MG63 (cell line): ENCODE measurements around the gene AMIGO2. TPM values are rescaled to one million over a fixed set of nuclear protein-coding genes. Genes with fewer than 3 reads are reported as not detected.
A peak's percentile ranks its signal among the peaks of the same experiment; 100 is the strongest.
"Not testable (repeated sequence)": the region's sequence is repeated elsewhere in the genome, so short reads cannot be mapped to it uniquely, and the experiment has no call there.

Source experiments
- DNase-seq: peaks from one replicate; pipeline ENCODE4 v3.0.0-alpha.2; 2020
- H3K27me3 ChIP-seq: fragments of 250-450 bp; sonication (Bioruptor Pico); 2 replicates; pipeline ENCODE4 v1.5.1; 2020; ENCODE audit warnings: mild to moderate bottlenecking, moderate library complexity
- H3K36me3 ChIP-seq: fragments of 250-450 bp; sonication (Bioruptor Pico); 2 replicates; pipeline ENCODE4 v1.5.1; 2020; ENCODE audit warnings: mild to moderate bottlenecking, moderate library complexity
- H3K4me3 ChIP-seq: fragments of 250-450 bp; sonication (Bioruptor Pico); 2 replicates; pipeline ENCODE4 v1.5.1; 2020; ENCODE audit warnings: mild to moderate bottlenecking, moderate library complexity
- H3K9me3 ChIP-seq: fragments of 250-450 bp; sonication (Bioruptor Pico); 2 replicates; pipeline ENCODE4 v1.5.1; 2020; ENCODE audit warnings: mild to moderate bottlenecking, moderate library complexity
- total RNA-seq: library from RNA; depleted of rRNA; stranded (reverse); fragments of >200 nt; shearing (Covaris generic); gene quantifications from 2 replicates; pipeline ENCODE4 v1.2.3, GENCODE V29; 2014; ENCODE audit warnings: low replicate concordance; rRNA removed

The AMIGO2 gene, protein sequence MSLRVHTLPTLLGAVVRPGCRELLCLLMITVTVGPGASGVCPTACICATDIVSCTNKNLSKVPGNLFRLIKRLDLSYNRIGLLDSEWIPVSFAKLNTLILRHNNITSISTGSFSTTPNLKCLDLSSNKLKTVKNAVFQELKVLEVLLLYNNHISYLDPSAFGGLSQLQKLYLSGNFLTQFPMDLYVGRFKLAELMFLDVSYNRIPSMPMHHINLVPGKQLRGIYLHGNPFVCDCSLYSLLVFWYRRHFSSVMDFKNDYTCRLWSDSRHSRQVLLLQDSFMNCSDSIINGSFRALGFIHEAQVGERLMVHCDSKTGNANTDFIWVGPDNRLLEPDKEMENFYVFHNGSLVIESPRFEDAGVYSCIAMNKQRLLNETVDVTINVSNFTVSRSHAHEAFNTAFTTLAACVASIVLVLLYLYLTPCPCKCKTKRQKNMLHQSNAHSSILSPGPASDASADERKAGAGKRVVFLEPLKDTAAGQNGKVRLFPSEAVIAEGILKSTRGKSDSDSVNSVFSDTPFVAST
- 6.3 and 10.5 TPM in 2 replicates for total RNA-seq

GRCh38 chr12:47079468-47079980 is at the start of gene AMIGO2, which contains the start of gene PCED1B:
Gene AMIGO2 (minus strand): TSS chr12:47079959. CDS start chr12:47079002, 957 bp downstream.
Gene PCED1B (plus strand): TSS chr12:47079621. CDS start chr12:47235064, 155,443 bp downstream.
- no peaks in the 10 kb centered on the region for H3K27me3 ChIP-seq
- H3K36me3 ChIP-seq, result peaks cover 7% of the 10 kb centered on the region
- H3K4me3 ChIP-seq, result peak within 1 kb of the TSS; percentile 54
- H3K9me3 ChIP-seq, result no peaks in the 10 kb centered on the region
- peak; percentile 72 for DNase-seq

DNA sequence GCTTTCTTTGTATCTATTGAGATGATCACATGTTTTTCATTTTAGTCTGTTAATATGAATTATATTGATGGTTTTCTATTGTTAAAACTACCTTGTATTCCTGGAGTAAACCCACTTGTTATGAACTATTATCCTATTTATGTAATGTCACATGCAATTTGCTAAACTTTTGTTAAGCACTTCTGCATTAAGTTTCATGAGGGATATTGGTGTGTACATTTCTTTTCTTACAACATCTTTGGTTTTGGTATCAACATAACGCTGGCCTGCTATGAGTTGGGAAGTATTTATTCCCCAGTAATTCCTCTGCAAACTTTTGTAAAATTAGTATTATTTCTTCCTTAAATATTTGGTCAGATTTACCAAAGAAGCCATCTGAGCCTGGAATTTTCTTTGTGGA is 46.5 kb upstream of the AMIGO2 start:
- Histone ChIP-seq H3K9me3 (no peaks in the 10 kb centered on the region), H3K36me3 (no peaks in the 10 kb centered on the region), H3K4me3 (no peak overlapping the region), H3K27me3 (no peaks in the 10 kb centered on the region)
- DNase-seq, result no peak

GRCh38 chr12:47124451-47124850 is 44.7 kb upstream of the AMIGO2 start:
- Histone ChIP-seq H3K9me3 (no peaks in the 10 kb centered on the region), H3K4me3 (no peak overlapping the region), H3K27me3 (no peaks in the 10 kb centered on the region), H3K36me3 (no peaks in the 10 kb centered on the region)
- DNase-seq, result no peak

DNA sequence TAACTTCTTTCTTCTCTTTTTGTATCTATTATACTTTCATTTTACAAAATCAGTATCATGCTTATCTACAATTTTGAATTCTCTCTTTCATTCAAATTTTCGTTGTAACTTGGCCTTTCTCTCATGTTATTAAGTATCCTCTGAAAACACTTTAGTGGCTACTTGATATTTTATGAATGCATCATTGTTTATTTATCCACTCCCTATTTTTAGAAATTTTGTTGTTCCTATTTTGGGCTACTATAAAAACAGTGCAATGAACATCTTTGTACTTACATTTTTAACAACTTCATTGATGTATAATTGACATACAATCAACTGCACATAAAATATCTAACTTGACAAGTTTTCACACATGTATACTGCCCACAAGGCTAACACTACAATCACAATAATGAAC is 44.0 kb upstream of the AMIGO2 start:
- no peak for DNase-seq
- H3K4me3 ChIP-seq, result no peak overlapping the region
- no peaks in the 10 kb centered on the region for H3K36me3 ChIP-seq
- no peaks in the 10 kb centered on the region for H3K27me3 ChIP-seq
- H3K9me3 ChIP-seq, result no peaks in the 10 kb centered on the region

DNA sequence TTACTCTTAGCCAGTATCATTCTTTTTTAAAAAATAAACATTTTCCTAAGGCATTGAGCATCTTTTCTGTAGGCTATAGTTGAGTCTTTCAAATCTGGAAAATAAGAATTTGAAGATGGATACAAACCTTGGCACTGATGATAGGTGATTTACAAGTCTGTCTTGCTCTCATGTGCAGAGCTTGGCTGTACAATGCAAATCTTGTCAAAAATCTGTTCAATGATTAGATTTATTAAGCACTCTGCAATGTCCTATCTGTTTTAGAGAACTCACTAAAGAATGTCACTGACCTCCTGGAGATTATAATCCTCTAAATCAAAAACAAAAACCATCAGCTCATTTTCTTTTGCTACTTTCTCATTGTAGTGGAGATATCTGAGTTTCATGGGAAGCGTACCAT is 42.8 kb upstream of the AMIGO2 start:
- no peaks in the 10 kb centered on the region for H3K36me3 ChIP-seq
- no peaks in the 10 kb centered on the region for H3K27me3 ChIP-seq
- H3K9me3 ChIP-seq, result no peaks in the 10 kb centered on the region
- no peak overlapping the region for H3K4me3 ChIP-seq
- DNase-seq, result no peak

DNA sequence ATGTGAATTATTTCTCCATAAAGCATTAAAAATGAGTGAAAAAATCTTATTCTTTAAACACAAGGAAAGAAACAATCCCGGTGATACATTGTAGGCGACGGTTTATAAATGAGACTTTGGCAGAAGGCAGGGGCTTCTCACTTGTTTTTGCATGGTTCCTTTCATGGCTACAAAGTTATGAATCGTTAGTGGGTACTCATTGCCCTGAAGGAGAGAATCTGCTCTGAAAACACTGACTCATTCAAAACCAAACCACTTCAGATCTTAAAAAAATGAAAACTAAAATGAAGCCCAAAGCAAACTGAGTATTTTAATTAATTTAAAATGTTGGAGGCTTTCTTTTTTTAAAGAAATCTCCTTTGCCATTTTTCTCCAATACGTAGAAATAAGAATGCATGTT is 41.4 kb upstream of the AMIGO2 start:
- Histone ChIP-seq H3K9me3 (no peaks in the 10 kb centered on the region), H3K27me3 (no peaks in the 10 kb centered on the region), H3K36me3 (no peaks in the 10 kb centered on the region), H3K4me3 (no peak overlapping the region)
- no peak for DNase-seq

DNA sequence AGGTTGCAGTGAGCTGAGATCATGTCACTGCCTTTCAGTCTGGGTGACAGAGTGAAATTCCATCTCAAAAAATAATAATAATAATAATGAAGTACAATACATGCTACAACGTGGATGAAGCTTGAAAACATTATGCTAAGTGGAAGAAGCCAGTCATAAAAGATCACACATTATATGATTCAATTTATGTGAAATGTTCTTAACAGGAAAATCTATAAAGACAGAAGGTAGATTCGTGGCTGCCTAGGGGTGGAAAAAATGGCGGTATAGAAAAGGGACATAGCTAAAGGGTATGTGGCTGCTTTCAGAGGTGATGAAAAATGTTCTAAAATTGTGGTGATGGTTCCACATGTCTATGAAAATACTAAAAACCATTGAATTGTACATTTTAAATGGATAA is 41.0 kb upstream of the AMIGO2 start:
- Histone ChIP-seq H3K4me3 (no peak overlapping the region), H3K36me3 (no peaks in the 10 kb centered on the region), H3K9me3 (no peaks in the 10 kb centered on the region), H3K27me3 (no peaks in the 10 kb centered on the region)
- DNase-seq, result no peak

DNA sequence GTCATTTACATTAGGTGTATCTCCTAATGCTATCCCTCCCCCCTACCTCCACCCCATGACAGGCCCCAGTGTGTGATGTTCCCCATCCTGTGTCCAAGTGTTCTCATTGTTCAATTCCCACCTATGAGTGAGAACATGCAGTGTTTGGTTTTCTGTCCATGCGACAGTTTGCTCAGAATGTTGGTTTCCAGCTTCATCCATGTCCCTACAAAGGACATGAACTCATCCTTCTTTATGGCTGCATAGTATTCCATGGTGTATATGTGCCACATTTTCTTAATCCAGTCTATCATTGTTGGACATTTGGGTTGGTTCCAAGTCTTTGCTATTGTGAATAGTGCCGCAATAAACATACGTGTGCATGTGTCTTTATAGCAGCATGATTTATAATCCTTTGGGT is 37.5 kb upstream of the AMIGO2 start:
- H3K36me3 ChIP-seq, DNase-seq, H3K4me3 ChIP-seq, H3K9me3 ChIP-seq, H3K27me3 ChIP-seq: not testable (repeated sequence)

DNA sequence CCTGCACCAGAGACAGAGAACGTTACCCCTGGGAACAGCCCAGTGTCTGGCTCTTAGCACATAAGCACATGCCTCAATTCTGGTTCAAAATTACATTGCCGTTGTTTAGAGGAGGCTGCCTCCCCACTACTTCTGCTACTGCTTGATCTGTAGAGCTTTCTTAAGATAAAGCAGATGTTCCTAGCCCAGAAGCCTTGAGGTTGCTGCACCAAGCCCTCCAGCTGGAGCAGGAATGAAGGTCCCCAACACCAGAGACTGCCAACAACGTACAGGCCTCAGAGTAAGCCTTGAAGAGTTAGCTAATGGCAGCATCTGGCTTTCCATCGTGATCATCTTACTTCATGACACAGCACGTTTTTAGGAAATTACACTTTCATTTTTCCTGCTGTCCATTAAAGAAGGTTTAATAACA is 34.7 kb upstream of the AMIGO2 start:
- DNase-seq, result no peak
- Histone ChIP-seq H3K27me3 (no peaks in the 10 kb centered on the region), H3K36me3 (no peaks in the 10 kb centered on the region), H3K4me3 (no peak overlapping the region), H3K9me3 (no peaks in the 10 kb centered on the region)

DNA sequence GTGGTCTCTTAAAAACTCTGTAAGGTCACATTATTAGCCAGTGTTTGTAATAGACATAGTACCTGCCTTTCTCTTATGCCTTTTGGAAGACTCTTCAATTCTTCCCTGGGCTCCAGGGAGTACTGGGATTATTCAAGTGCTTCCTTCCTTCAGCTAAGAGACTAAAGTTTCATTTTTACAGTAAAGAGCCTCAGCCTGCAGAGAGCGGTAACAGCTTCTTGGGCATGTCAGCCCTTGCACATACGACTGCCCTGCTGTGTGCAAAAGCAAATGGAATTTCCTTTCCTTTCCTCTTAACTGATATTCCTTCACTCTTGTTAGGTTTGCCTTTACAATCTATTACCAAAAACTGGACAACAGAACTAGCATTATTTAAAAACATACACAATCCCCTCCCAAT is 32.9 kb upstream of the AMIGO2 start:
- DNase-seq, result no peak
- Histone ChIP-seq H3K9me3 (no peaks in the 10 kb centered on the region), H3K27me3 (no peaks in the 10 kb centered on the region), H3K4me3 (no peak overlapping the region), H3K36me3 (no peaks in the 10 kb centered on the region)

DNA sequence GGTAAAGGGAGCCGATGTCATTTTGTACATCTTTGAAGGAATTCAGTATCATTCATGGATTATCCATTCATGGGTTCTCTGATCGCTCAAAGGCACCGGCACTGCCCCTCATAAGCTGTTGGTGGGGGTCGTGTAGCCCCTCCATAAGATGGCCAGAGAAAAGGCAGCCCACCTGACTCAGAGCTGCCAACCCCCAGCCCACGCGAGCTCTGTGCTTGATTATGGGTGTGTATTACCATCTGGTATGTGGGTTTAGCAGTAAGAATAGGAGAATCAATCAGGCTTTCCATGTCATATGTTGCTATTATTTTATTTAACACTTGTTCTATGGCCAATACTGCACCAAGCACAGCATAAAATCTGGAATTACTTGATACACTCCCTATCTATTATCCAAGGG is 32.1 kb upstream of the AMIGO2 start:
- no peak overlapping the region for H3K4me3 ChIP-seq
- H3K36me3 ChIP-seq, result no peaks in the 10 kb centered on the region
- no peaks in the 10 kb centered on the region for H3K27me3 ChIP-seq
- DNase-seq, result no peak
- no peaks in the 10 kb centered on the region for H3K9me3 ChIP-seq

- Histone ChIP-seq H3K27me3 (no peaks in the 10 kb centered on the region), H3K36me3 (no peaks in the 10 kb centered on the region), H3K4me3 (no peak overlapping the region), H3K9me3 (no peaks in the 10 kb centered on the region)
- DNase-seq, result no peak
Measured at GRCh38 chr12:47111392-47111778, 31.6 kb upstream of the AMIGO2 start.

DNA sequence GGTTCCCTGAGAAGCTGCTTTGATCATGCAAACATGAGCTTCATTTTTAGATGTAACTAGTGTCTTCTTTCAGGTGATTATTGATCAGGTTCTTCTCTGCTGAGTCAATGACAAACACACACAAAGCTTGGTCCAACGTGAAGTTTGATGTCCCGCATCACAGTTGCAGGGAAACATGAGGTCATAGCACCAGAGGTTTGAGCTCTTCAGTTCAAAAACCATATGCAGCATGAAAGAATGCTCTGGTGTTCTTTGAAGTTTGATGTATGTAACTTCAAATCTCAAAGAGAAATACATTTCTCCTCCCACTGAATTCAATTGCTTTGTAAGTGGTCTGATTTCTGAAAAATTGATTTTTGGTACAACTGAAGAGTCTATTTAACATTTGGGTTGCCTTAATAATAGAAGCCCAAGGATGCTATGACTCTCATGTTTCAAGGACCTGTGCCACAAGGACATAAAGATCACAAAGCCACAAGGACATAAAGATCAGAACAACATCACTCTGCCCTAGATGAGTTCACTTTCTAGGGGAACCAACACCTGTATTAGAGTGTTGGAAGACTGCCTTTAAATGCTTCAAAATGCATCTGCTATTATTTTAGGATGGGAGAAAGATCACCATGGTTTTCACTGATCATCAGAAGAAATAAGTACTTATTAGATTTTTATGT is 31.1 kb upstream of the AMIGO2 start:
- no peak for DNase-seq
- no peak overlapping the region for H3K4me3 ChIP-seq
- no peaks in the 10 kb centered on the region for H3K36me3 ChIP-seq
- no peaks in the 10 kb centered on the region for H3K9me3 ChIP-seq
- no peaks in the 10 kb centered on the region for H3K27me3 ChIP-seq

- H3K27me3 ChIP-seq, result no peaks in the 10 kb centered on the region
- no peaks in the 10 kb centered on the region for H3K36me3 ChIP-seq
Measured at GRCh38 chr12:47110011-47110541, 30.3 kb upstream of the AMIGO2 start.

DNA sequence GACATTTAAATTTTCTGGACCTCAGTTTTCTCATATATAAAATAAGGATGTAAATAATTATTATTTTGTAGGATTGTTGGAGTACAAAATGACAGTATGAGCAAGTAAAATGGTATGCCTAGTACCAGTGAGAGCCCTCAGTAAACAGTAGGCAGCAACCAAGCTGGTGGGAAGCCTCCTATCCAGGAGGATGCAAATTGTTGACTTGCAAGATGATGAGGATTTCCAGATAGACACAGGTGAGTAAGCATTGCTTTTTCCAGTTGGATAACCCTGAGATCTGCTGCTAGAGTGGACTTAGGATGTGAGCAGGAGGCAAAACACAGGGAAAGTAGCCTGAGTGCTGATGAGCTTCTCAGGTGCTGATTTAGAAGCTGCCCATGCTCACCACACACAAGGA is 28.2 kb upstream of the AMIGO2 start:
- no peaks in the 10 kb centered on the region for H3K9me3 ChIP-seq
- H3K27me3 ChIP-seq, result no peaks in the 10 kb centered on the region
- H3K36me3 ChIP-seq, result no peaks in the 10 kb centered on the region
- H3K4me3 ChIP-seq, result no peak overlapping the region
- no peak for DNase-seq

More at GRCh38 chr12:47110011-47110541, 30.3 kb upstream of the AMIGO2 start:
- no peak for DNase-seq
- Histone ChIP-seq H3K4me3 (no peak overlapping the region), H3K9me3 (no peaks in the 10 kb centered on the region)

DNA sequence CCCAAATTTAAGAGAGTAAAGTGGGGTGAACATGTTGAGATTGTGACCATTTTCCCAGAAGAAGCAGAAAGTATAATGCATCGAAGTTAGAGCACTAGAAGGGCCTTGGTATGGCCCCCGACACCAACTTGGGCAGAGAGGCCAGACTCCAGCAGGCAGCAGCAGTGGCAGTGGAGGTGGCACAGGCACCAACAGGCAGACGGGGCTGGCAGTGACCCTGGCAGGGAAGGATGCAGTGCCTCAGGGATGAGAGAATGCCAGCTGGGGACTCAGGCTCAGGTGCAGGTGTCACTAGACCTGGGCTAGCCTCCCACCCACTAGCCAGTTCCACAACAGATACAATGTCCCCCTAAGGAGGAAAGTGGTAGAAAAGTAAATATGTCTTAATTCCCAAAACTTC is 27.7 kb upstream of the AMIGO2 start:
- H3K36me3 ChIP-seq, result no peaks in the 10 kb centered on the region
- no peaks in the 10 kb centered on the region for H3K9me3 ChIP-seq
- no peak overlapping the region for H3K4me3 ChIP-seq
- no peak for DNase-seq
- H3K27me3 ChIP-seq, result no peaks in the 10 kb centered on the region
